ENCODE measurements around the gene ZNF516.

GRCh38 chr18:76350134-76351025 is 144.7 kb downstream of the ZNF516 start:
- TF ChIP-seq POLR2AphosphoS5 (IDR thresholded peaks at IDR 0.05; ENCODE audit: low read depth) = no peak
- TF ChIP-seq REST (IDR thresholded peaks at IDR 0.05; ENCODE audit: insufficient replicate concordance, low read depth) = no peak
- TF ChIP-seq, protein P1, sequence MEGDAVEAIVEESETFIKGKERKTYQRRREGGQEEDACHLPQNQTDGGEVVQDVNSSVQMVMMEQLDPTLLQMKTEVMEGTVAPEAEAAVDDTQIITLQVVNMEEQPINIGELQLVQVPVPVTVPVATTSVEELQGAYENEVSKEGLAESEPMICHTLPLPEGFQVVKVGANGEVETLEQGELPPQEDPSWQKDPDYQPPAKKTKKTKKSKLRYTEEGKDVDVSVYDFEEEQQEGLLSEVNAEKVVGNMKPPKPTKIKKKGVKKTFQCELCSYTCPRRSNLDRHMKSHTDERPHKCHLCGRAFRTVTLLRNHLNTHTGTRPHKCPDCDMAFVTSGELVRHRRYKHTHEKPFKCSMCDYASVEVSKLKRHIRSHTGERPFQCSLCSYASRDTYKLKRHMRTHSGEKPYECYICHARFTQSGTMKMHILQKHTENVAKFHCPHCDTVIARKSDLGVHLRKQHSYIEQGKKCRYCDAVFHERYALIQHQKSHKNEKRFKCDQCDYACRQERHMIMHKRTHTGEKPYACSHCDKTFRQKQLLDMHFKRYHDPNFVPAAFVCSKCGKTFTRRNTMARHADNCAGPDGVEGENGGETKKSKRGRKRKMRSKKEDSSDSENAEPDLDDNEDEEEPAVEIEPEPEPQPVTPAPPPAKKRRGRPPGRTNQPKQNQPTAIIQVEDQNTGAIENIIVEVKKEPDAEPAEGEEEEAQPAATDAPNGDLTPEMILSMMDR (IDR thresholded peaks at IDR 0.05; ENCODE audit: insufficient read depth, low read length) = no peak
- no peak for TF ChIP-seq GABPA (IDR thresholded peaks at IDR 0.05; ENCODE audit: low read depth)
- no peak for TF ChIP-seq SPI1 (IDR thresholded peaks at IDR 0.05; ENCODE audit: borderline replicate concordance, low read depth)
